Measurements from ENCODE around the gene LIPM. TPM values are rescaled to one million over a fixed set of nuclear protein-coding genes. Genes with fewer than 3 reads are reported as not detected.
A peak's percentile ranks its signal among the peaks of the same experiment; 100 is the strongest.
"Not testable (repeated sequence)": the region's sequence is repeated elsewhere in the genome, so short reads cannot be mapped to it uniquely, and the experiment has no call there.

LIPM gene
- total RNA-seq, 1 donor from 2014 or later = not detected

GRCh38 chr10:88833156-88833555 is 30.6 kb downstream of the LIPM start:
- intact Hi-C loops (cut with DNase I) = loop anchor here (10.0 kb wide), 1 partner anchor 382 kb away; no protein-coding TSS in a partner anchor
- Histone ChIP-seq H3K27ac (no peak overlapping the region), H3K36me3 (no peaks in the 10 kb centered on the region), H3K4me3 (no peak overlapping the region), H3K9me3 (no peaks in the 10 kb centered on the region), H3K27me3 (ENCODE audit: low read depth) (no peaks in the 10 kb centered on the region), H3K4me1 (no peaks in the 10 kb centered on the region)
- ATAC-seq = no peak
- TF ChIP-seq CTCF (IDR thresholded peaks at IDR 0.05) = no peak
- DNase-seq = no peak

- Histone ChIP-seq H3K4me3 (no peak overlapping the region), H3K27ac (no peak overlapping the region), H3K27me3 (ENCODE audit: low read depth) (no peaks in the 10 kb centered on the region), H3K9me3 (no peaks in the 10 kb centered on the region), H3K4me1 (no peaks in the 10 kb centered on the region), H3K36me3 (no peaks in the 10 kb centered on the region)
- intact Hi-C loops (cut with DNase I) = loop anchor here (2.0 to 10.0 kb wide), 2 partner anchors 99 to 381 kb away; no protein-coding TSS in a partner anchor
- no peak for TF ChIP-seq CTCF (IDR thresholded peaks at IDR 0.05)
- DNase-seq (no peak), ATAC-seq (peak; percentile 48 to 72)
These were observed 31.2 kb downstream of the LIPM start for GRCh38 chr10:88833723-88834122.

- peak; percentile 93 for TF ChIP-seq CTCF (IDR thresholded peaks at IDR 0.05)
- no peaks in the 10 kb centered on the region for H3K36me3 ChIP-seq
- intact Hi-C loops (cut with DNase I) = loop anchor here (2.0 to 10.0 kb wide), 2 partner anchors 97 to 379 kb away; no protein-coding TSS in a partner anchor
- no peaks in the 10 kb centered on the region for H3K9me3 ChIP-seq
- no peaks in the 10 kb centered on the region for H3K4me1 ChIP-seq
- DNase-seq (peak; percentile 84), ATAC-seq (peak; percentile 94 to 96)
- no peaks in the 10 kb centered on the region for H3K27me3 ChIP-seq (ENCODE audit: low read depth)
- no peak overlapping the region for H3K27ac ChIP-seq
- H3K4me3 ChIP-seq = no peak overlapping the region
These were observed 32.8 kb downstream of the LIPM start for GRCh38 chr10:88835096-88835909.

- H3K27ac ChIP-seq = no peak overlapping the region
- ATAC-seq = peak in 1 of 2 donors; percentile 4
- intact Hi-C loops (cut with DNase I) = loop anchor here (2.0 to 10.0 kb wide), 2 partner anchors 97 to 379 kb away; no protein-coding TSS in a partner anchor
- no peaks in the 10 kb centered on the region for H3K27me3 ChIP-seq (ENCODE audit: low read depth)
- no peak for DNase-seq
- TF ChIP-seq CTCF (IDR thresholded peaks at IDR 0.05) = no peak
- H3K4me3 ChIP-seq = no peak overlapping the region
- no peaks in the 10 kb centered on the region for H3K9me3 ChIP-seq
- H3K36me3 ChIP-seq = no peaks in the 10 kb centered on the region
- H3K4me1 ChIP-seq = no peaks in the 10 kb centered on the region
These were observed 33.3 kb downstream of the LIPM start for GRCh38 chr10:88835910-88836221.

GRCh38 chr10:88837632-88838031 is 35.1 kb downstream of the LIPM start:
- H3K36me3 ChIP-seq; ATAC-seq; H3K9me3 ChIP-seq; H3K4me3 ChIP-seq; H3K27ac ChIP-seq; H3K4me1 ChIP-seq; H3K27me3 ChIP-seq (ENCODE audit: low read depth); DNase-seq: not testable (repeated sequence)
- intact Hi-C loops (cut with DNase I) = loop anchor here (10.0 kb wide), 1 partner anchor 377 kb away; no protein-coding TSS in a partner anchor

GRCh38 chr10:88838766-88839350 is 36.3 kb downstream of the LIPM start:
- no peak for TF ChIP-seq CTCF (IDR thresholded peaks at IDR 0.05)
- ATAC-seq (no peak), DNase-seq (no peak)
- intact Hi-C loops (cut with DNase I) = loop anchor here (10.0 kb wide), 1 partner anchor 376 kb away; no protein-coding TSS in a partner anchor
- no peaks in the 10 kb centered on the region for H3K27me3 ChIP-seq (ENCODE audit: low read depth)
- no peak overlapping the region for H3K27ac ChIP-seq
- no peaks in the 10 kb centered on the region for H3K36me3 ChIP-seq
- no peaks in the 10 kb centered on the region for H3K4me1 ChIP-seq
- H3K9me3 ChIP-seq = no peaks in the 10 kb centered on the region
- H3K4me3 ChIP-seq = no peak overlapping the region

All from lower lobe of right lung (tissue), 2 donors.